Esophagus (tissue), 2 donors: Measurements from ENCODE around the gene CALCR. TPM values are rescaled to one million over a fixed set of nuclear protein-coding genes. Genes with fewer than 3 reads are reported as not detected.

Source experiments
- H3K27ac ChIP-seq, 2 donors: one replicate each; pipeline ENCODE4 v1.5.1; 2013; ENCODE audit warnings: low read depth in 2 of 2, mild to moderate bottlenecking in 2 of 2, inconsistent platforms in 1 of 2, low read length in 1 of 2, moderate library complexity in 1 of 2
- H3K27me3 ChIP-seq, 2 donors: one replicate each; pipeline ENCODE4 v1.6.1; 2013; ENCODE audit warnings: low read length in 2 of 2, control low read depth in 1 of 2, mild to moderate bottlenecking in 1 of 2; ENCODE audit not compliant: insufficient read depth in 2 of 2, control insufficient read depth in 1 of 2
- H3K36me3 ChIP-seq, 2 donors: one replicate each; pipeline ENCODE4 v1.6.1; 2013; ENCODE audit warnings: low read length in 1 of 2; ENCODE audit not compliant: control insufficient read depth in 2 of 2, insufficient read depth in 2 of 2
- H3K4me1 ChIP-seq, 2 donors: one replicate each; pipeline ENCODE4 v1.6.1; 2013; ENCODE audit warnings: low read length in 1 of 2; ENCODE audit not compliant: control insufficient read depth in 2 of 2, insufficient read depth in 2 of 2
- H3K4me3 ChIP-seq, 2 donors: one replicate each; pipeline ENCODE4 v1.5.1; 2013; ENCODE audit warnings: low read length in 2 of 2, mild to moderate bottlenecking in 2 of 2, low read depth in 1 of 2, moderate library complexity in 1 of 2
- H3K9me3 ChIP-seq, 2 donors: one replicate each; pipeline ENCODE4 v1.6.1; 2013; ENCODE audit warnings: mild to moderate bottlenecking in 2 of 2, low read depth in 1 of 2, low read length in 1 of 2, moderate library complexity in 1 of 2; ENCODE audit not compliant: control insufficient read depth in 2 of 2, insufficient read depth in 1 of 2
- WGBS, 2 donors: extraction: QIAGEN DNeasy Blood & Tissue Kit; methylation state at CpG; one replicate each; pipeline ENCODE4 v1.1.7; 2013; 5-methylcytosine and 5-hydroxymethylcytosine counted together
- polyA plus RNA-seq, 2 donors: library from polyadenylated mRNA; stranded (reverse); fragments of 200-250 nt; gene quantifications; one replicate each; pipeline ENCODE4 v1.2.3, GENCODE V29; 2013
- donor health status: healthy with polysubstance abuse.
- donor health status: Bipolar disorder and iron deficiency.

CALCR gene
- polyA plus RNA-seq, 2 donors, result 0.01 TPM; not detected in 1

- Histone ChIP-seq H3K4me1 (no peaks in the 10 kb centered on the region), H3K36me3 (no peaks in the 10 kb centered on the region), H3K27ac (no peak overlapping the region), H3K27me3 (no peaks in the 10 kb centered on the region), H3K4me3 (no peak overlapping the region), H3K9me3 (no peaks in the 10 kb centered on the region)
- 63 to 71% methylated on average over 6 of the region's 6 CpGs for WGBS, 2 donors
These were observed 10.9 kb downstream of the CALCR start for GRCh38 chr7:93563584-93563983.

GRCh38 chr7:93562936-93563335 lies 11.6 kb downstream of the CALCR start:
- Histone ChIP-seq H3K27me3 (no peaks in the 10 kb centered on the region), H3K9me3 (no peaks in the 10 kb centered on the region), H3K4me1 (no peaks in the 10 kb centered on the region), H3K27ac (no peak overlapping the region), H3K36me3 (no peaks in the 10 kb centered on the region), H3K4me3 (no peak overlapping the region)
- 63 to 68% methylated on average over 2 of the region's 2 CpGs for WGBS, 2 donors

GRCh38 chr7:93562106-93562505 lies 12.4 kb downstream of the CALCR start:
- Histone ChIP-seq H3K9me3 (no peaks in the 10 kb centered on the region), H3K36me3 (no peaks in the 10 kb centered on the region), H3K27me3 (no peaks in the 10 kb centered on the region), H3K4me1 (no peaks in the 10 kb centered on the region), H3K27ac (no peak overlapping the region), H3K4me3 (no peak overlapping the region)
- WGBS, 2 donors, result 47 to 55% methylated on average over 2 of the region's 2 CpGs

GRCh38 chr7:93559639-93560491 lies 14.7 kb downstream of the CALCR start:
- no peaks in the 10 kb centered on the region for H3K36me3 ChIP-seq
- H3K4me3 ChIP-seq, result no peak overlapping the region
- H3K27me3 ChIP-seq, result no peaks in the 10 kb centered on the region
- WGBS, 2 donors, result 78 to 79% methylated on average over 3 of the region's 3 CpGs
- H3K4me1 ChIP-seq, result no peaks in the 10 kb centered on the region
- H3K9me3 ChIP-seq, result no peaks in the 10 kb centered on the region
- H3K27ac ChIP-seq, result no peak overlapping the region

DNA sequence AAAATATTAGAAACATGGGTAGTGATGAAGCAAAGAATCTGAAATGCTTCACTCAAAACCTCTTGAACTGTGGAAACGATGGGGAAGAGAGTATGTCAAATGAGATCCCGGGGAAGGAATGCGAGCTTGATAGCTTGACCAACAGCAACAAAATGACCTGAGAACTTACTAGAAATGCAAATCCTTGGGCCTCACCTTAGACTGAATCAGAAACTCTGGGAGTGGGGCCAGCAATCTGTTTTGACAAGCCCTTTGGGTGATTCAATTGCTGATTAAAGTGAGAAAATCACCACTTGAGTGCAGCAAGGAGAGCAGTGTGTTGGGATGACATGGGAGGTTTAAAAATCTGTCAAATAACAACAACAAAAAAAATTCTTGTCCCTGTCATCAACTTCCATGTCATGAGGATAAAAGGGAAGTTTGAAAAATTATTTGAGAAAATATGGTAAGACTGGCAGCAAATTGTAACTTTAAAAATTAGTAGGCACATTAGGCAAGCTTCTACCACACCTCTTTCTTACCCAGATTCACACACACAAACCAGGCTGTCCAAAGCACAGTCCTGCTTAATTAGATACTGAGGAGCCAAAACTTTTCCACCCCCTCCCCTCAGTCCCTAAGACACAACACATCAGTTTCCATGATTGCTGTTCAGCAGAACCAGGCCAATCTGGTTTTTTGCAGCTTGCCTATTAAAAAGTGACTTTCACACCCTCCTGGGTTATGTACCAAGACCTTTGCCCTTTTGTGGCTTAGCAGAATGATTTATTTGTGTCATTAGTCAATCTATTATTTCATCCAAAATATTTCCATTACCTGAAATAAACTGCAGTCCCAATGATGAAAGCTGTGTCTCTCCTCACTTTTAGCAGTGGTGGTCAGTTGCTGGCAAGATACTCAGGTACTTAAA lies 15.6 kb downstream of the CALCR start:
- H3K4me1 ChIP-seq, result no peaks in the 10 kb centered on the region
- H3K36me3 ChIP-seq, result no peaks in the 10 kb centered on the region
- H3K4me3 ChIP-seq, result no peak overlapping the region
- WGBS, 2 donors, result 25 to 36% methylated on average over 3 of the region's 3 CpGs
- peak overlapping the region; percentile 31 to 35 for H3K27ac ChIP-seq
- H3K9me3 ChIP-seq, result no peaks in the 10 kb centered on the region
- no peaks in the 10 kb centered on the region for H3K27me3 ChIP-seq

DNA sequence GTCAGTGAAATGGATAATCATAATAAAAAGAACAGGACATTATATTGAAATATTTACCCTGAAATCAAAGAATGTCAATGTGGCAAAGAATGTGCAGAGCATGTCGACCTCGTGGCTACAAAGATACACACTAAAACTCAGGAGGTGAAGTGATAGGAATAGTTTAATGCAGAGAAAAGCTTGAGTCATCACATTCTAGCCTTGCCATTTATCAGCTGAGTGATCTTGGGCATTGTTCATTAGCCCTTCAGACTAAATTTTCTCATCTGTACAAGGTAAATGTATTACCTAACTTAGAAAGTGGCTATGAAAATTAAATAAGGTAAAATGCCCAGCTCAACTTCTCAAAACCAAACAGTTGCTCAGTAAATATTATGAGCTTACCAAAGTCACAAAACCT lies 22.6 kb downstream of the CALCR start:
- no peaks in the 10 kb centered on the region for H3K27me3 ChIP-seq
- no peaks in the 10 kb centered on the region for H3K4me1 ChIP-seq
- H3K36me3 ChIP-seq, result no peaks in the 10 kb centered on the region
- WGBS, 2 donors, result 74 to 79% methylated on average over 2 of the region's 2 CpGs
- no peaks in the 10 kb centered on the region for H3K9me3 ChIP-seq
- no peak overlapping the region for H3K27ac ChIP-seq
- no peak overlapping the region for H3K4me3 ChIP-seq

DNA sequence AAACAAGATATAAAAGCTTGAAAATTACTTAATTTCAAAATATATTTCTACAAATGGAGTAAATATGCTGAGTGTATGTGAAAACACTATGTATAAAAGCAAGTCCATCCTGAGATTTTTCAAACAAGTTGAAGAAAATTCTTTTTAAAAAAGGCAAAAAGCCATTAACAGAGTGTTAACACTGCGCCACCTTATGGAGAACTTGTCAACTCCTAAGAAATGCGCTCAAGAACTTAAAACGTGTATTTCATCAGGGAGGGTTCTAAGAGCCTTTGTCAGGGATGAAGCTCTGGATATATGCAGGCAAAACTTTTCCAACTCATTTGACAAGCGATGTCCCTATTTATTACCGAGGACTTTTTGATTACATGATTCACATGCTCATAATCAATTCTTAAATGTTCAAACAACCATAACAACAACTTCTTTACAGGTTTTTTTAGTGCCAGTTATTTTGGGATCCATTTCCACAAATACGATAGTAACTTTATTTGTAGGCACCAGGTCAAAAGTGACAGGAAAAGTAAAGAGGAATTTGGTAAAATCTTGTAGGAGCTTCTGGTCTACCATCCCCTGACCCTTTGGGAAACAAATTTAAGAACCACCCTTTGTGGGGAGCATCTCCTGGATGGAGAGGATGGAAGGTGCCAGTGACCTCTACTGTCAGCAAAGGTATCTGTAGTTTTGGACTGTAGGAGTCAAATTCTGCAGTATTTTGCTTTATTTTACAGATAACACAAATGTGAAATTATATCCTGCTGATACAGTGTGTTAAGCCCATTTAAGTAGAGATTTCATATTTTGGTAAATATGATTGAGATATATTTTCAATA lies 23.2 kb downstream of the CALCR start:
- WGBS, 2 donors, result 17 to 21% methylated on average over 6 of the region's 6 CpGs
- no peak overlapping the region for H3K4me3 ChIP-seq
- H3K27ac ChIP-seq, result no peak overlapping the region
- no peaks in the 10 kb centered on the region for H3K27me3 ChIP-seq
- no peaks in the 10 kb centered on the region for H3K9me3 ChIP-seq
- no peaks in the 10 kb centered on the region for H3K36me3 ChIP-seq
- H3K4me1 ChIP-seq, result no peaks in the 10 kb centered on the region

GRCh38 chr7:93547716-93548115 lies 26.8 kb downstream of the CALCR start:
- 59 to 69% methylated on average over 3 of the region's 3 CpGs for WGBS, 2 donors
- Histone ChIP-seq H3K9me3 (no peaks in the 10 kb centered on the region), H3K27me3 (no peaks in the 10 kb centered on the region), H3K4me1 (no peaks in the 10 kb centered on the region), H3K27ac (no peak overlapping the region), H3K4me3 (no peak overlapping the region), H3K36me3 (no peaks in the 10 kb centered on the region)

- Histone ChIP-seq H3K4me3 (no peak overlapping the region), H3K27ac (no peak overlapping the region), H3K36me3 (no peaks in the 10 kb centered on the region), H3K9me3 (no peaks in the 10 kb centered on the region), H3K4me1 (no peaks in the 10 kb centered on the region), H3K27me3 (no peaks in the 10 kb centered on the region)
- WGBS, 2 donors, result 66 to 81% methylated on average over 2 of the region's 2 CpGs
These were observed 29.8 kb downstream of the CALCR start for GRCh38 chr7:93544691-93545090.
